GM21423 (cell line): ENCODE measurements around the gene FADS3.

Source experiments
- ATAC-seq: cut with Tn5 transposase; IDR thresholded peaks from one replicate; pipeline ENCODE4 v1.9.1; 2021; ENCODE audit warnings: mild to moderate bottlenecking, moderate library complexity; ENCODE audit not compliant: unreplicated experiment

The FADS3 gene

DNA sequence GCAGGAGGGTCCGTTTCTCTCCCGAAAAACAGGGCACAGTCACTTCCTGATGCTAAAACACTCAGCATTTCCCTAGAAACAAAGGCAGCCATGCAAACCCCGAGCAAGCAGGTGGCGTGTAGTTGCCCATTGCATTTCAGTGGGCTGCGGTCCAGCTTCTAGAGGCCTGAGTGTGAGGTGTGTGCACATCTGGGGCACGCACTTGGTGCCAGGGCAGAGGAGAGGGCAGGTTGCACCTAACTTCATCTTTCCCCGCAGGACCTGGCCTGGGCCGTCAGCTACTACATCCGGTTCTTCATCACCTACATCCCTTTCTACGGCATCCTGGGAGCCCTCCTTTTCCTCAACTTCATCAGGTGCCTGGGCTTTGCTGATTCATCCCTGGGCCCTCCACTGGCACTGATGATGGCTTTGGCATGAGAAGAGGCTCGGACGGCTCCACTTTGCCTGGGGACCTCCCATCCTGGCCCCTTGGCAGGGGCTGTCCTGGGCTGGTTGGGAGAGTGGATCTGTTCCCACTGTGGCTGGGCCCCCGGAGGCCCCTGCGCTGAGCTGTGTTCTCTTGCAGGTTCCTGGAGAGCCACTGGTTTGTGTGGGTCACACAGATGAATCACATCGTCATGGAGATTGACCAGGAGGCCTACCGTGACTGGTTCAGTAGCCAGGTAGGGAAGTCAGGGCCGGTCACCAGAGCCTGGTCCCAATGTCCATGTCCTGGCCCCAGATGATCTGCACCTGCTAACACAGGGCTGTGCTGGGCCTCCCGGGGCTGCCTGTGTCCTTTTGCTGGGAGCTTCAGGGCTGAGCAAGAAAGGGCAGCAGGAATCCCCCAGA lies 28.4 kb downstream of the FADS3 start:
- ATAC-seq, result no peak

DNA sequence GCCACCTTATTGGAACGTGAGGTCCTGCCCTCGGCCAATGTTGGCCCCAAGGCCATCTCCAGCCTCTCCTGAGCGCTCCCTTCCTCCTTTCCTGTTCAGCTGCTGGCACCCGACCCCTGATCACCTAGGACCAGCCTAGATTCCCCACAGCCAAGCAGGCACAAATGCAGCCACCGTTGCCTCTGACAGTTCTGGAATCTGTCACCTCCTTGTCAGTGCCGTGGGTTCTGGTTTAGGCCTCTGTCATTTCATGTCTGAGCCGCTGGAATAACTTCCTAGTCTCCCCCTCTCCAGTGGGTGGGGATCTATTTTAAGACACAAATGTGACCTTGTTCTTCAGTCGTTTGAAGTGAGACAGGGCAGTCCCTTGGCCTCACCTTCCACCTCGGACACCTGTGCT lies 29.7 kb downstream of the FADS3 start:
- ATAC-seq, result no peak

DNA sequence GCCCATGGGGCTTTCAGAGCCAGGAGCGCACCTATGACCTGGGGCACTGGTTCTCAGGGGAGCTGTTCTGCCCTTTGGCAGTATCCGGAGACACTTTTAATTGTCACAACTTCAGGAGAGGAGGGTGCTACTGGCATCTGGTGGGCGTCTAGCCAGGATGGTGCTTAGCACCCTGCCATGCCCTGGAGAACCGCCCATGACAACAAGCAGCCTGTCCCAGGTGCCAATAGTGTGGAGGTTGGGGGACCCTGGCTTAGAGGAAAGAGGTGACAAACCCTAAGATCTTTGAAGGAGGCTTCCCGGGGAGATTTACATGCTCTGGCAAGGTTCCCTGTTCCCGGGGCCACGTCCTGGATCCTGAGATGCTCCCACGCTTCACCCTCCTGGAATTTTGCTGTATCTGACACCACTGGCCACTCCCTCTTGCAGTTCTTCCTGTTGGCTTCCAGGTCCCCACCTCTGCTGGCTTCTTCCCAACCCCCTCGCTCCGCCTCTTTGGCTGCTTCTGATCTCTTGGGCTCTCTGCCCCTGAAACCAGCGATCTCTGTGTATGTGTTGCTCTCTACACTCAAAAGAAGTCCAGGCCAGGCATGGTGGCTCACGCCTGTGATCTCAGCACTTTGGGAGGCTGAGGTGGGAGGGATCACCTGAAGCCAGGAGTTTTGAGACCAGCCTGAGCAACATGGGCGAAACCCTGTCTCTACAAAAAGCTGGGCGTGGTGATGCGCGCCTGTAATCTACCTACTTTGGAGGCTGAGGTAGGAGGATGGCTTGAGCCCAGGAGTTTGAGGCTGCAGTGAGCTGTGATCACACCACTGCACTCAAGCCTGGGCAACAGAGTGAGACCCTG lies 31.1 kb downstream of the FADS3 start:
- no peak for ATAC-seq

DNA sequence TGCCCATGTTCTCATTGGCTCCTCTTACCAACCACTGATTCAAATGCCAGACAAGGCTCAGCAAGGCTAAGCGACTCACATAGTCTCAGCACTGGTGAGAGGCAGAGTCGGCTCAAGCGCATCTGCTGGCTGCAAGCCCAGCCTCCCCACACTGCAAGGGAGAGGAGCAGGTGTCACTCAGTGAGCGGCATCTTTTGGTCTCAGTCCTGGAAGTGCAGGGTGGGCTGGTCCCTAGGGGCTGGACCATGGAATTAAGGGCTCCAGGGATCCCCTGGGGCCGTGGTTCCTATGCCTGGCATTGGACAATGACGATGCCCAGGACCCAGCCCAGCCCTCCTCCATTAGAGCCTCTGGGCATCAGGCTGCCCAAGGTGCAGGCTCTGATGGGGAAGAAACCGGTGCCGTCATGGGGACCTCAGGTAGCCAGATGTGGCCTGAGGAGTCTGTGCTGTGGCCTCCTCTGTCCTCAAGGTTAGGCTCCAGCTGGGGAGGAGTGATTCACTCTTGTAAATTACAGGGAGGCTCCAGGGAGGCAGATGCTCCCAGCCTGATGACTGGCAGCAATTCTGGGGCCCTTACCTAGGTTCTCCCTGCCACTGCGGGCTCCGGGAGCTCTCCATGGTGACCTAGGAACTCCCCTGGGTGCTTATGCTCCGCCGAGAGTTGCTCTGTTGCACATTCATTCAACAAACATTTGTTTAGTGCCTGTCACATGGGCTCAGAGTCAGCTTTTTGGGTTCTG lies 35.2 kb downstream of the FADS3 start:
- ATAC-seq, result no peak

DNA sequence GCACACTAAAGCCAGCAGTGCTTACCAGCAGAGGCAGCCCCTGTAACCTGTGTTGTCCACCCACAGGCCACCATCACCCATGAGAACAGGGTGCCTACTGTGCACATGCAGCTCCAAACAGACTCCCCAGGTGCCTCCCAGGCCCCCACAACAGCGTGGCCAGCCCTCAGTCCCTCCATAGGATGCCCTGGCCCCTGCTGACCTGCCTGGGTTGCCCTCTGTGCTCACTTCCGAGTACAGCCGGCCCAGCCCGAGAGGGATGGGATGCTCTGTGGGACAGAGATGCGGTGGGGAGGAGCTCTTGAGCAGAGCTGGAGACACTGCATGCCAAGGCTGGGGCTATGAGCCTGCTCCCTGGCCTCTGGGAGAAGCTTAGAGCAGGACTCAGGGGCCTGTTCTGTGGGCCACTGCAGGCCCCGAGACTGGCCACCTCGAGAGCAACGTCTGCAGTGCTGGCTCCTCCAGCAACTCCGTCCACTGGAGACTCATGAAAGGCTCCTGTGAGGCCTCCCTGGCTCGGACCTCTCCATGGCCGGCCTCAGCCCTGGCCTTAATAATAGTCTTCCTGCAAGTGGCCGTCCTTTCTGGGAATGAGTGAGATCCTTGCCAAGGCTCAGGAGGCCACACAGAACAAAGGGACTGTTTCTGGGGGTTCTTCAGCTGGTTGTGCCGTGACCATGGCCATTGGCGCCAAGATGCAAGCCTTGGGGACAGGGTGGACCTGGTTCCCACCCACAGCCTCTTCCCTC lies 36.2 kb downstream of the FADS3 start:
- no peak for ATAC-seq

DNA sequence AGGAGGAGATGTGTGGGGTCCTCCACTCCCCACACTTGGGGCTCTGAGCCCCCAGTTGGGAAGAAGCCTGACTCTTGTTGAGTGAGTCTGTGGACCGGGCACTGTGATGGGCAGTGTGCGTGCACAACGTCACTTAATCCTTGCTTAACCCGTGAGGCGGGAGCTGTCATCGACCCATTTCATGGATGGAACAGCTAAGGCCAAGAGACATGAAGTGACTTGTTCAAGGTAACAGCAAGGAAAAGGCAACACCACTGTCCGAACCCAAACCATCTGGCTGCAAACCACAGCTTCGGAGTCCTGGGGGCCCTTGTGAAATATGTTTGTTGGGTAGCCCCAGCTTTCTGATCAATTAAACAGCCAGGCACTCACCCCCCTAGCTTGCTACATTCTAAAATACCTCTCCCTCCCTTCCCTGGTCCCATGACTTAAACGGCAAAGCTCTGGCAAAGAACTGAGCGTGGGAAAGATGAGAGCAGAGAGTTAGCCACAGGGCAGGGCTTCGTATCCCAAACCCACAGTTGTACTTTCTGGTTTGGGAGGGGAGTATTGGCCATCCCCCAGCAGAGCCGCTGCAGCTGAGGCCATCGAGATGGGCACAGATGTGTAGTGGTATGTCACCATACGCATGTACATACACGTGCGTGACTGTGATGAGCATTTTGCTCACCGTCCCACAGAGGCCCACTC lies 37.0 kb downstream of the FADS3 start:
- ATAC-seq, result no peak

DNA sequence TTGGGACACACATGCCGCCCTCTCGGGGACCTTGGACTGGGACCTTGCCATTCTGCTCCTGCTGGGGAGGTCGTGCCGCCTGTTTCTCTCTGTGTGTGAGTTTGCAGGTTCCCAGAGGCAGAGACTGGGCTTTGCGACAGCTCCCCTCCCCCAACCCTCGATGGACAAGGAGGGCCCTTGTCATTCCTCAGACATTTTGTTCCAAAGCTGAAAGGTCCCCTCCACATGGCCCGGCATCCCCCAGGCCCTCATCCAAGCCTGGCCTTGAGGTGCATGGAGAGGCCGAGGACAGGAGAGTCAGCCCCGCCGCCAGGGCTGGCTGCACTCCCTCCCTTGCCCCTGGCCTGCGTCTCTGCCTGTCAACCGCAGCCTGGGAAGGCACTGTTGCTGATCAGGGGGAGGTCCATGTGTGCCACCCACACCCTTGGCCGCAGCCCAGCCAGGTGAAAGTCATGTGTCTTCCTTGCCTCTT lies 37.6 kb downstream of the FADS3 start:
- ATAC-seq, result no peak

DNA sequence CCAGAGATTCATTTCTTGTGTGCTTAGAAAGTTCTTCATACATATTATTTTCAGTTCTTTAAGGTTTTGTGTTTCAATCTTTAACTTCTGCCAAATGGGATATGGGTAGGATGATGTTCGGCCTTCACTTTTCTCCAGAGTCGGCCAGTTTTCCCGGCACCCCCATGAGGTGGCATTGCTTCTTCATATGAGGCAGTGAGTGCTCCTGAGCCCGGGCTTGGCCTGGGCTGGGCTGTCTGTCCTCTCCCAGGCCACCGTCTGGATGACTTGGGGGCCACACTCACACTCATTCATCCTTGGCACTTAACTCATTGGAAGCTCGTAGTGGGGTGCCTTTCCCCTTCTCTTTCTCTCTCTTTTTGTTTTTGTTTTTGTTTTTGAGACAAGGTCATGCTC lies 39.4 kb downstream of the FADS3 start:
- no peak for ATAC-seq

DNA sequence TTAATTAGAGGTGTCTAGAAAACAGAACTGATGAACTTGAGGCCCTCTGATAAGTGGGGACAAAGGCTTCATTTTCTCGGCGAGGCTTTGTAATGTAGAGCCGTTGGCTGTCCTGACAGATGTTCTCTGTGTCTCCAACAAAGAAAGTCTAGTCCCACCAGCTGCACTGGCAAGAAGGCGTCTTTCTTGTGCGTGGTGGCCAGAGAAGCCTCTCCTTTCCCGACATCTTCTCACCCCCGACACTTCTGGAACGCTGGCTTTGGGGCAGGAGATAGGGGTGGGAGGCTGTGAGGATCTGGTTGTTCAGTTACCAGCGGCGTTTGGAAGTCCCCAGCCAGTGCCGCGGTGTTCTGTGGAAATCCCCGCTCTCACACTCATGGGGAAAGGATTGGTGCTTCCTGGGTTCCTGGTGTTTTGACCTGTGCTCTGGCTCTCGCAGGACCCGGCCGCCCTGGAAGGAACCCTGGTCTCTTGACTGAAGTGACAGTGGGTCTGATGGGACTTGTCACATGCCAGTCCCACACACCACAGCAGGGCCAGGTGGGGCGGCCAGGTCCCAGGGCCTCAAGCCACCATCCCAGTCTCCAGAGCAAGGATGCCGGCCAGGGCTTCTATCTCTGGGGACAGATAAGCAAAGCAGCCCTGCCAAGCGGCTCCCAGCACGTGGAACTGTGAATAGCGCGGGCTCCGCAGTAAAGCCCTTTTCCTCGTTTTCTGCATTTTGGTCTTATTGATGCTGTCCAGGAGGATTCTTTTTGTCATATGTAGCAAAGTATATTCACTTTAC lies 40.0 kb downstream of the FADS3 start:
- ATAC-seq, result no peak

DNA sequence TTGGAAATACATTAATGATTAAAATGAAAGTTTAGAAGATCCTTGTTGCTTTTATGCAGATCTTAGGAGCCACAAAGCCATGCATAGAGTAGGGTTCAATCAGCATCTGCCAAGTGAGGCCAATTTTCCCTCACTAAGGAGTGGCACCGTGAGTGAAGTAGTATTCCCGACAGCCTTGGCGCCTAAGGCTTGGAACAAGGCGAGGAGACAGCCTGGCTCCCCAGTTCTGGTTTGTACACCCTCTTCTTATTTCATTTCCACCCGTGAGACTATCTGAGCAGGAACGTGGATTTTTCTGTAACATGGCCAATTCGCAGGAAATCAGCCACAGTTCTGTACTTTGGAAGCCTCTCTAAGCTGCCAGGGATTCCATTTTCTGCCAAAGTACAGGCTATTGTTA lies 40.7 kb downstream of the FADS3 start:
- no peak for ATAC-seq

DNA sequence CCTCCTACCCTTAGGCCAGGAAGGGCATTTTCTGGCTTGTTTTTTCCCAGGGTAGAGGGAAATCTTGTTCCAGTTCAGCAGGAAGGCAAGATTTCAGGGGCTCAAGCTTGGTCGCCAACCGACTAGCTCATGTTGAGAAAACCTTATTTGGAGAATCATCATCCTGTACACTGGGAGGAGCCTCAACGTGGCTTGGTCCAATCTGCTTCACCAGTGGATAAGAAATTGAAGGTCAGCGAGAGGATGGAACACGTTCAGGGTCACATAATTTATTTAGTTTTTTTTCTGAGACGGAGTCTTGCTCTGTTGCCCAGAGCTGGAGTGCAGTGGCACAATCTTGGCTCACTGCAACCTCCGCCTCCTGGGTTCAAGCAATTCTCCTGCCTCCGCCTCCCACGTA lies 42.7 kb downstream of the FADS3 start:
- ATAC-seq, result no peak

DNA sequence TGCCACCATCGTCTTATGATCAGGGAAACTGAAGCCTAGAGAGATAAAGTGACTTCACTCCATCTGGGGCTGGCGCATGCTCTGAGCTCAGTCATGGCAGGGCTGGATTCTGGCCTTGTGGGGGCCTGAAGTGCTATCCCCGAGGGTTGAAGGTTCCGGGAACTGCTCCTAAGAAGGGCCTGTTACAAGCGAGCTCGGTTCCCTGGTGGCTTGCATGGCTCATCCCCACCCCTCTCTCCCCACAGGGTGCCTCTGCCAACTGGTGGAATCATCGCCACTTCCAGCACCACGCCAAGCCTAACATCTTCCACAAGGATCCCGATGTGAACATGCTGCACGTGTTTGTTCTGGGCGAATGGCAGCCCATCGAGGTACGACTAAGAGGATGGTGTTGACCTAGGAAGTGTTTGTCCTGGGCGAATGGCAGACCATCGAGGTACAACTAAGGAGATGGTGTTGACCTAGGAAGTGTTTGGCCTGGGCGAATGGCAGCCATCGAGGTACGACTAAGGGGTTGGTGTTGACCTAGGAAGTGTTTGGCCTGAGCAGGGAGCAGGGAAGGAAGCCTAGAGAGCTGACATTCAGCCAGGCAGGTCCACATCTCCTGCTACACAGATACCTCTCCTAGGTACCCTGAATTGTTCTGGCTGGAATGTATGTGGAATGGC lies 43.3 kb downstream of the FADS3 start:
- no peak for ATAC-seq

DNA sequence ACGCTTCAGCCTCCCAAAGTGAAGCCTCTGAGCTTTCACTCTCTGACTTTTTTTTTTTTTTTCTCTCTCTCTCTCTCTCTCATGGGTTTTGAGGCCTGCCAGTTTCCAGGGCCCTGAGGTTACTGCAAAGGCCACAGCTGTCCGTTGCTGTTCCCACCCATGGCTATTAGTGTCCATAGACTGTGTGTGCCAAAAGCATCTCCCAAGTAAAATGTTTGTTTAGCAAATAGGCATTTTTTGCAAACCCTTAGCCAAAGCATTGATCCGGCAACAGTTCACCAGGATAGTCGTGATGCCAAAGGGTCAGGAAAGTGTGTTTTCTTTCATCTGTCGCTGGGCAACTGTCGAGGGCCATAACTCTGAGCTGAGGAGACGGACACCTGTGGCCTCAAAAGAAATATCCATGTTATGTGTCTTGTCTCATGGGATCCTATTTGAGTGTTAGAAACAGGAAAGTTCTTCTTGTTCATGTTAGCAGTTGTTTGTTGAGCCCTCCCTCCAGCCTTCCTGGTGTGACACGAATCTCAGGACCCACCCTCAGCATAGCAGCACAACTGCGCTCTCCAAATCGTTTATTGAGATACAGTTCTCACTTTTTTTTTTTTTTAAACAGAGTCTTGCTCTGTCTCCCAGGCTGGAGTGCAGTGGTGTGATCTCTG lies 44.9 kb downstream of the FADS3 start:
- no peak for ATAC-seq

DNA sequence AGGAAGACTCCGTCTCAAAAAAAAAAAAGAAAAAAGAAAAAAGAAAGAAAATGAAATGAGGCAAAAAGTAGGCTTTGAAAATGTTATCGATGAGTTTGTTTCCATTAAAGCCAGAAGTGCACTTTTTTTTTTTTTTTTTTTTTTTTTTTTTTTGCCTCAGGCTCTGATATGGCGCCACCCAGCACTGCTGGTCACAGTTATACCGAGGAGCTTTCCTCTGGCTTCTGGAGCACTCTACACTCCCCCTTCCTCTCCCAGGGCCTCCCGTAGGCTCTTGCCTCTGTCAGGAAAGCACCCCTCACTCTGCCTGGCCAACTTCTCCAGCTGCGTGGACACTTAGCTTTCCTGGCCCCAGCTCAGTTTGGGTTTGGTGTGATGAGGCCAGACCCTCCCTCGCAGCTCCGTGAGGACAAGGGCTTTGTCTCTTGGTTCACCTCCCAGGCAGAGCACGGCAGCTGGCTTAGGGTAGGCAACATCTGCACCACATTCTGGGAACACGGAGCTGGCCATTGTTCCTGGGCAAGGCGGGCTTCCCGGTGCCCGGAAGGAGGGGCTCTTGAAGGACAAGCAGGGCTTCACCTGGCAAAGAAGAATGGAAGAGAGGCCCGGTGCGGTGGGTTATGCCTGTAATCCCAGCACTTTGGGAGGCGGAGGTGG lies 46.3 kb downstream of the FADS3 start:
- ATAC-seq, result no peak

DNA sequence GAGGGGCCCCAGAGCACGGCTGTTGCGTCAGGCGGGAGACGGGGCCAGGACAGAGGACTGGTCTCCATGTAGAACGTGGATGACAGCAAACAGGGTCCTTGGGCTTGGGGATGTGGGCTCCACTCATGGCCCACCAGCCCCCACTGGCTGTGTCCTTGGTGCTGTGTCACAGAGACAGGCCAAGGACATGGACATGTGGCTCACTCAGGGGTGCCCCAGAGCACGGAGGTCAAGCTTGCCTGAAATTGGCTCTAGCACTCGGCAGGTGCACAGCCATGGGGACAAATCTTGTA lies 48.9 kb downstream of the FADS3 start:
- no peak for ATAC-seq

DNA sequence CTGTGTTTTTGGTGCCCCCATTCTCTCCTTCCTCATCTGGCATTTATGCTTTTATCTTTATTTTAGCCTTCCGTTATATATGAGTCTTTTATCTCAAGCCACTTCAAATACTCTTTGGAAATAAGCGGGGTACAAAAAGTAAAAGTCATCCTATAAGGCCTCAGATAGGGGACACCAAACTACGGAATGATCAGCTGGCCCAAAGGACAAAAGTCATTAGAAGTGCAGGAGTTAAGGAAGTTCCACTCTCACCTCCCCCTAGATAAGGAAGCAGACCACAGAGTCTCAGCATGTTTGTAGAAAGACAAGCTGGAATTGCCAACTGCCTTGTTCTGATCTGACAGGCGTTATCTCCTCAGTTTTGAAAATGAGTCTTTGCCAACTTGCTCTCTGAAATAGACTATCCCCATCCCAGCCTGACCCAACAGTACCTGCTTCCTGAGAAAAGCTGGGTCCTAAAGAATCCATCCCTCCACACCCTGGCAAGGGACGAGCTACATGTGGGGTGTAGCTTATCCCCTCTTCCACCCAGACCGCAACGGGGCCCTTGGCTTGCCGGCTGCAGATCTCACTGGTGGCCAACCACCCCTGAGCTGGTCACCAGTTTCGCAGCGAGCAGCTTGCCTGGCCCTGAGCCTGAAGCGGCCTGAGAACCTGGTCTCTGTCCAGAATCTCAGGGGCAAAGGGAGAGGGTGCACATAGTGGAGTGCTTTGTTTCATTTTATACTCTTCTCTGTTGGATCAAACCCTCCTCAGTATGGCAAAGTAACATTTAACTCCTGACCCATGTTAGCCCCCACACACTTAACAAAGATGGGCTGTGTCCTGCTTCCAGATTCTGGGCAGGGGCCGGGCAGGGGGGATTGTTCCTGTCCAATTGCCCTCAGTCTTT lies 49.5 kb downstream of the FADS3 start:
- ATAC-seq, result no peak

DNA sequence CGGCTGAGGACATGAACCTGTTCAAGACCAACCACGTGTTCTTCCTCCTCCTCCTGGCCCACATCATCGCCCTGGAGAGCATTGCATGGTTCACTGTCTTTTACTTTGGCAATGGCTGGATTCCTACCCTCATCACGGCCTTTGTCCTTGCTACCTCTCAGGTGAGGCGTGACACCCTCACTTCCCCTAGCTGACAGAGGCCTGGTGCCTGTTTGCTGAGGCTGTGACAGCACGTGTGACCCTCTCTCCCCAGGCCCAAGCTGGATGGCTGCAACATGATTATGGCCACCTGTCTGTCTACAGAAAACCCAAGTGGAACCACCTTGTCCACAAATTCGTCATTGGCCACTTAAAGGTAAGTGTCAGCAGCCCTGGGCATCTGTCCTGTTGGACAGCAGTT lies 51.0 kb downstream of the FADS3 start:
- ATAC-seq, result no peak
